MV-4-11 (cell line): ENCODE measurements around the gene OTOP2.
A peak's percentile ranks its signal among the peaks of the same experiment; 100 is the strongest.

ENCODE experiments used
- DNase-seq: peaks from one replicate; lab custom pipeline; 2025; lab: John Stamatoyannopoulos, UW

The OTOP2 gene

GRCh38 chr17:74924250-74924948, at the start of gene OTOP2:
Gene OTOP2 (plus strand): TSS chr17:74924273. CDS start chr17:74924633, 360 bp downstream.
- DNase-seq: peak; percentile 71

GRCh38 chr17:74874615-74875037, 49.4 kb upstream of the OTOP2 start:
- DNase-seq: no peak

GRCh38 chr17:74875155-74875976, 48.7 kb upstream of the OTOP2 start:
- DNase-seq: no peak

GRCh38 chr17:74875977-74876593, 48.0 kb upstream of the OTOP2 start:
- DNase-seq: no peak

- no peak for DNase-seq
Observed at GRCh38 chr17:74877592-74878548, 46.2 kb upstream of the OTOP2 start.

- no peak for DNase-seq
Observed at GRCh38 chr17:74878658-74879057, 45.4 kb upstream of the OTOP2 start.

GRCh38 chr17:74879308-74879707, 44.8 kb upstream of the OTOP2 start:
- no peak for DNase-seq

- DNase-seq: no peak
Observed at GRCh38 chr17:74881073-74881472, 43.0 kb upstream of the OTOP2 start.

GRCh38 chr17:74882517-74883240, 41.4 kb upstream of the OTOP2 start:
- no peak for DNase-seq

- DNase-seq: peak; percentile 46
Observed at GRCh38 chr17:74883241-74883745, 40.8 kb upstream of the OTOP2 start.

- no peak for DNase-seq
Observed at GRCh38 chr17:74888469-74888868, 35.6 kb upstream of the OTOP2 start.

- no peak for DNase-seq
Observed at GRCh38 chr17:74890554-74890953, 33.5 kb upstream of the OTOP2 start.

- no peak for DNase-seq
Observed at GRCh38 chr17:74892013-74892841, 31.8 kb upstream of the OTOP2 start.

- DNase-seq: no peak
Observed at GRCh38 chr17:74892974-74893911, 30.8 kb upstream of the OTOP2 start, which contains the start of gene FADS6. Gene FADS6 (minus strand): TSS chr17:74893633. CDS start chr17:74893595, 38 bp downstream.

- no peak for DNase-seq
Observed at GRCh38 chr17:74893936-74894671, 30.0 kb upstream of the OTOP2 start.

GRCh38 chr17:74898376-74898946, 25.6 kb upstream of the OTOP2 start:
- no peak for DNase-seq

- no peak for DNase-seq
Observed at GRCh38 chr17:74900208-74900607, 23.9 kb upstream of the OTOP2 start.
